MM.1S (cell line): ENCODE data around the gene HAGHL.

Experiments used
- CTCF ChIP-seq: fragments of 300-600 bp; sonication (generic); IDR thresholded peaks from 2 replicates; pipeline ENCODE4 v1.5.1; 2016; ENCODE audit warnings: antibody characterized with exemption, low read length, mixed read lengths
- EZH2 ChIP-seq: fragments of 300-600 bp; sonication (generic); optimal IDR thresholded peaks from 2 replicates; pipeline ENCODE3; 2017; ENCODE audit warnings: low read depth, mild to moderate bottlenecking, antibody characterized with exemption, low read length, mixed read lengths
- EZH2phosphoT487 ChIP-seq: fragments of 300-600 bp; sonication (generic); IDR thresholded peaks from 2 replicates; pipeline ENCODE4 v1.6.1; 2018; ENCODE audit warnings: antibody characterized with exemption, low read length

GRCh38 chr16:763369-764183 lies 36.7 kb downstream of the HAGHL start:
- TF ChIP-seq CTCF (no peak), EZH2phosphoT487 (no peak), EZH2 (no peak)
